HepG2 (cell line): ENCODE data around the gene NEMF. TPM values are rescaled to one million over a fixed set of nuclear protein-coding genes. Genes with fewer than 3 reads are reported as not detected.
A peak's percentile ranks its signal among the peaks of the same experiment; 100 is the strongest.

Experiments
- ARHGAP35 ChIP-seq: sonication (generic); formaldehyde crosslinking; IDR thresholded peaks from 2 replicates; pipeline ENCODE4 v1.9.0; 2022; ENCODE audit warnings: mild to moderate bottlenecking, inconsistent platforms, moderate library complexity, missing genetic modification reagents, borderline replicate concordance
- ARID4A ChIP-seq: sonication (generic); formaldehyde crosslinking; IDR thresholded peaks from 2 replicates; pipeline ENCODE4 v1.5.0; 2020; ENCODE audit warnings: mild to moderate bottlenecking, missing genetic modification reagents, borderline replicate concordance
- CBX1 ChIP-seq: IDR thresholded peaks from one replicate; pipeline ENCODE4 v1.6.1; 2016; ENCODE audit warnings: antibody characterized with exemption, low read depth
- FOXJ3 ChIP-seq: sonication (generic); formaldehyde crosslinking; IDR thresholded peaks from 2 replicates; pipeline ENCODE4 v1.4.0; 2020; ENCODE audit warnings: missing genetic modification reagents, mild to moderate bottlenecking, borderline replicate concordance
- GATA4 ChIP-seq: sonication (generic); IDR thresholded peaks from 2 replicates; pipeline ENCODE4 v1.6.1; 2016; ENCODE audit warnings: antibody characterized with exemption, low read depth, borderline replicate concordance
- GATAD2A ChIP-seq: IDR thresholded peaks from 2 replicates; pipeline ENCODE4 v1.6.1; 2016
- HNF4G ChIP-seq, 2 experiments: sonication (generic) in 1 of 2; formaldehyde crosslinking in 1 of 2; IDR thresholded peaks; 2 replicates each; pipeline versions ENCODE4 v1.4.0 to v1.6.1; 2011 to 2020; ENCODE audit warnings: borderline replicate concordance in 2 of 2, low read depth in 2 of 2, mild to moderate bottlenecking in 2 of 2, low read length in 1 of 2, missing genetic modification reagents in 1 of 2, moderate library complexity in 1 of 2
- MED8 ChIP-seq: sonication (generic); formaldehyde crosslinking; IDR thresholded peaks from 2 replicates; pipeline ENCODE4 v1.8.1; 2023; ENCODE audit warnings: mild to moderate bottlenecking, missing genetic modification reagents; ENCODE audit not compliant: insufficient replicate concordance
- MIER2 ChIP-seq: IDR thresholded peaks from 2 replicates; pipeline ENCODE4 v1.6.1; 2016; ENCODE audit warnings: missing biosample characterization, missing genetic modification reagents
- PBX3 ChIP-seq: sonication (generic); formaldehyde crosslinking; IDR thresholded peaks from 2 replicates; pipeline ENCODE4 v1.8.1; 2023; ENCODE audit warnings: missing genetic modification reagents, inconsistent platforms, borderline replicate concordance
- REPIN1 ChIP-seq: sonication (generic); formaldehyde crosslinking; IDR thresholded peaks from 2 replicates; pipeline ENCODE4 v1.8.0; 2022; ENCODE audit warnings: missing genetic modification reagents, low read depth, mild to moderate bottlenecking, borderline replicate concordance
- RFXANK ChIP-seq: IDR thresholded peaks from 2 replicates; pipeline ENCODE4 v1.6.1; 2016
- STAT5B ChIP-seq: sonication (generic); formaldehyde crosslinking; IDR thresholded peaks from 2 replicates; pipeline ENCODE4 v1.4.0; 2020; ENCODE audit warnings: missing genetic modification reagents
- ZBTB38 ChIP-seq: sonication (generic); formaldehyde crosslinking; IDR thresholded peaks from 2 replicates; pipeline ENCODE4 v1.5.1; 2020; ENCODE audit warnings: mild to moderate bottlenecking, missing genetic modification reagents
- ZBTB4 ChIP-seq: sonication (generic); formaldehyde crosslinking; IDR thresholded peaks from 2 replicates; pipeline ENCODE4 v1.4.0; 2020; ENCODE audit warnings: missing genetic modification reagents, mild to moderate bottlenecking, borderline replicate concordance
- ZNF225 ChIP-seq: sonication (generic); formaldehyde crosslinking; IDR thresholded peaks from 2 replicates; pipeline ENCODE4 v1.4.0; 2020; ENCODE audit warnings: mild to moderate bottlenecking, missing genetic modification reagents
- ZNF510 ChIP-seq: sonication (generic); formaldehyde crosslinking; IDR thresholded peaks from 2 replicates; pipeline ENCODE4 v1.4.0; 2020; ENCODE audit warnings: low read depth, mild to moderate bottlenecking, missing genetic modification reagents
- polyA plus RNA-seq, 8 experiments: library from polyadenylated mRNA; depleted of rRNA in 3 of 8; stranded (reverse) in 7 of 8; unstranded in 1 of 8; fragments of >200 nt; fragmentation: Illumina TruSeq in 4 of 8; extraction: Trizol in 4 of 8; gene quantifications; 2 replicates each; pipeline versions ENCODE4 v1.2.1 to v1.2.3, GENCODE V29; 2011 to 2016; ENCODE audit warnings: low read depth in 4 of 8, missing spikeins in 1 of 8, mixed read lengths in 1 of 8; ENCODE audit not compliant: insufficient read depth in 1 of 8
- total RNA-seq, 5 experiments: library from RNA; depleted of rRNA; stranded (reverse); fragments of >200 nt; fragmentation: Illumina TruSeq; extraction: Trizol; gene quantifications; 2 replicates each; pipeline ENCODE4 v1.2.3, GENCODE V29; 2016; ENCODE audit warnings: low read depth in 1 of 5
- TF ChIP-seq, protein P1 (sequence below): sonication (generic); formaldehyde crosslinking; IDR thresholded peaks from 2 replicates; pipeline ENCODE4 v1.4.0; 2020; ENCODE audit warnings: missing genetic modification reagents

NEMF gene
- total and polyA plus RNA-seq, 2 of the 13 experiments (the other 11 are each of a cell fraction or from before 2014, with no cell fraction given), result 21.3 to 57.9 TPM

GRCh38 chr14:49892636-49893308 is 40.2 kb upstream of the NEMF start, which contains the start of gene ARF6 (continued):
- TF ChIP-seq MED8 (CRISPR knock-in tag) (peak; percentile 90), HNF4G (IDR thresholded peaks at IDR 0.05; ENCODE audit: borderline replicate concordance, low read depth, low read length) (peak; percentile 48; the same call in 1 of the 2 replicates), HNF4G (CRISPR knock-in tag; IDR thresholded peaks at IDR 0.05; ENCODE audit: borderline replicate concordance, low read depth) (no peak), GATA4 (peak; percentile 76), PBX3 (CRISPR knock-in tag) (peak; percentile 59; the same call in 1 of the 2 replicates), FOXJ3 (no peak), CBX1 (no peak), REPIN1 (CRISPR knock-in tag) (peak; percentile 21), ZNF510 (CRISPR knock-in tag) (peak; percentile 98; the same call in 1 of the 2 replicates), STAT5B (CRISPR knock-in tag) (no peak), MIER2 (CRISPR knock-in tag) (no peak; the same call in 1 of the 2 replicates), ARID4A (CRISPR knock-in tag) (peak; percentile 70; the same call in 1 of the 2 replicates), ZBTB38 (CRISPR knock-in tag) (peak; percentile 63; the same call in 1 of the 2 replicates), ZNF225 (0 out of 2 replicates have a peak, but pooled peaks have one; percentile 32), GATAD2A (CRISPR knock-in tag) (no peak), ZBTB4 (CRISPR knock-in tag) (peak; percentile 55; the same call in 1 of the 2 replicates), RFXANK (CRISPR knock-in tag) (no peak), ARHGAP35 (no peak; the same call in 1 of the 2 replicates)
- TF ChIP-seq, protein P1, sequence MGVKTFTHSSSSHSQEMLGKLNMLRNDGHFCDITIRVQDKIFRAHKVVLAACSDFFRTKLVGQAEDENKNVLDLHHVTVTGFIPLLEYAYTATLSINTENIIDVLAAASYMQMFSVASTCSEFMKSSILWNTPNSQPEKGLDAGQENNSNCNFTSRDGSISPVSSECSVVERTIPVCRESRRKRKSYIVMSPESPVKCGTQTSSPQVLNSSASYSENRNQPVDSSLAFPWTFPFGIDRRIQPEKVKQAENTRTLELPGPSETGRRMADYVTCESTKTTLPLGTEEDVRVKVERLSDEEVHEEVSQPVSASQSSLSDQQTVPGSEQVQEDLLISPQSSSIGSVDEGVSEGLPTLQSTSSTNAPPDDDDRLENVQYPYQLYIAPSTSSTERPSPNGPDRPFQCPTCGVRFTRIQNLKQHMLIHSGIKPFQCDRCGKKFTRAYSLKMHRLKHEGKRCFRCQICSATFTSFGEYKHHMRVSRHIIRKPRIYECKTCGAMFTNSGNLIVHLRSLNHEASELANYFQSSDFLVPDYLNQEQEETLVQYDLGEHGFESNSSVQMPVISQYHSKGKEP (CRISPR knock-in tag), result no peak
